ENCODE results near the gene PRUNE2.

Gene PRUNE2

DNA sequence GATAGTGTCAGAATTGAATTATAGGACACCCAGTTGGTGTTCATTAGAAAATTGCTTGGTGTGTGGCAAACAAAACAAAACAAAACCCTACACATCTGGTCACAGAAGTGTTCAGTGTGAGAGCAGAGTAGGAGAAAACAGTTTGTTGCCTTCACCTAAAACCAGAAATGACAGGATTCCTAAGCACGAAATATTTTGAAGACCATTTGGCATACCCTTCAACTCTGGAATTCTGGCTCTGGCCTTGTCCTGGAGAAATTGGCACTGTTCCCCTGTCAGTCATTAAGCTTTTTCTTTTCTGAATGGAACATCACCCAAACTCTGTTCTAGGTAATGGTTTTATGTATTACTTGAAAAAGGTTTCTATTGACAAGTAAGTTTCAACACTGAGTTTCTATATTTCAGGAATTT, 251.9 kb downstream of the PRUNE2 start:
- TF ChIP-seq, protein P1, sequence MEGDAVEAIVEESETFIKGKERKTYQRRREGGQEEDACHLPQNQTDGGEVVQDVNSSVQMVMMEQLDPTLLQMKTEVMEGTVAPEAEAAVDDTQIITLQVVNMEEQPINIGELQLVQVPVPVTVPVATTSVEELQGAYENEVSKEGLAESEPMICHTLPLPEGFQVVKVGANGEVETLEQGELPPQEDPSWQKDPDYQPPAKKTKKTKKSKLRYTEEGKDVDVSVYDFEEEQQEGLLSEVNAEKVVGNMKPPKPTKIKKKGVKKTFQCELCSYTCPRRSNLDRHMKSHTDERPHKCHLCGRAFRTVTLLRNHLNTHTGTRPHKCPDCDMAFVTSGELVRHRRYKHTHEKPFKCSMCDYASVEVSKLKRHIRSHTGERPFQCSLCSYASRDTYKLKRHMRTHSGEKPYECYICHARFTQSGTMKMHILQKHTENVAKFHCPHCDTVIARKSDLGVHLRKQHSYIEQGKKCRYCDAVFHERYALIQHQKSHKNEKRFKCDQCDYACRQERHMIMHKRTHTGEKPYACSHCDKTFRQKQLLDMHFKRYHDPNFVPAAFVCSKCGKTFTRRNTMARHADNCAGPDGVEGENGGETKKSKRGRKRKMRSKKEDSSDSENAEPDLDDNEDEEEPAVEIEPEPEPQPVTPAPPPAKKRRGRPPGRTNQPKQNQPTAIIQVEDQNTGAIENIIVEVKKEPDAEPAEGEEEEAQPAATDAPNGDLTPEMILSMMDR (IDR thresholded peaks at IDR 0.05; ENCODE audit: low read depth, low read length, missing control alignments): no peak
- DNase-seq (ENCODE audit: low read depth): no peak
- no peak overlapping the region for H3K4me3 ChIP-seq (ENCODE audit: low read depth, low read length)

- no peak for DNase-seq (ENCODE audit: low read depth)
- no peak overlapping the region for H3K4me3 ChIP-seq (ENCODE audit: low read depth, low read length)
- TF ChIP-seq, protein P1 (IDR thresholded peaks at IDR 0.05; ENCODE audit: low read depth, low read length, missing control alignments): no peak
Measured at GRCh38 chr9:76652894-76653293, 253.0 kb downstream of the PRUNE2 start.

DNA sequence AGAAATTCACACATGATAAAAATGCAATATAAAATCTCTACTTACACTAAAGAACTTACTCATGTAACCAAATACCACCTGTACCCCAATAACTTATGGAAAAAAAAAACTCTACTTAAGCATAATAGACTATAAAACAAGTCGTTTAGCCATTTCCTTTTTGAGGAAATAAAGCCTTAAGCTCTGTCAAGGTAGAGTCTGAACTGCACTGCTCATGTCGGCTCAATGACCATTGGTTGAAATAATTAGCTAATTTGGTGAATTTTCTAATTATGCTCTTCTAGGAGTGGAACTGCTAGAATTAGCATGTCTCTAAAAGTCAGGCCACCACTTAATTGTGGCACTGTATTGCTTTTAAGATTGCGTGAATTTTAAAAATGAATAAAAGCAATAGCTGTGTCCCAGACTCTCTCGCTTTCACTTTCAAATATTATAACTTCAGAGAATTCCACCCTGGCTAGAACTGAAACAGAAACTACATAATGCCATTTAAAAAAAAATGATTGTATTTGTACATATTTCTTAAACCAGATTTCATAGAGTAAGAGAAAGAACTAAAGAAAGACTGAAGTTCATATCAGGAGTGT, 254.7 kb downstream of the PRUNE2 start:
- no peak overlapping the region; the same call in 1 of the 2 replicates for H3K4me3 ChIP-seq (ENCODE audit: low read depth, low read length)
- TF ChIP-seq, protein P1 (IDR thresholded peaks at IDR 0.05; ENCODE audit: low read depth, low read length, missing control alignments): no peak
- DNase-seq (ENCODE audit: low read depth): no peak

DNA sequence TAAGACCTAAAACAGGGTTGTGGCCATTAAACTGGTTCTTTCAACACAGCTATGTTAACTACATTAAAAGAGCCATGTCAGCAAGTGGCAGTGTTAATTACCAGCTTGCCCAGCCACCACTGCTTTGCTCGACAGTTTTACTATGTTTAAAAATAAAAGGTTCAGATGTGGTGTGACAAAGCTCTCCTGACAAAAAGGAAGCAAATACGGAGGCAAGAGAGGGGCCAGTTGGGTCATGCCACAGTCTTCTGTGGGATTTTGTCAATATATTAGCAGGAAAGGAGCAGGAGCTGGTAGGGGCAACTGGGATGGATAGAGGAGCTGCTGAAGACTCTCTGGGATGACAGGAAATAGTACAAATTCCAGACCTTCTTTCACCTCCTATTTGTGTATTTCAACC, 255.2 kb downstream of the PRUNE2 start:
- no peak overlapping the region for H3K4me3 ChIP-seq (ENCODE audit: low read depth, low read length)
- no peak for DNase-seq (ENCODE audit: low read depth)
- TF ChIP-seq, protein P1 (IDR thresholded peaks at IDR 0.05; ENCODE audit: low read depth, low read length, missing control alignments): no peak

DNA sequence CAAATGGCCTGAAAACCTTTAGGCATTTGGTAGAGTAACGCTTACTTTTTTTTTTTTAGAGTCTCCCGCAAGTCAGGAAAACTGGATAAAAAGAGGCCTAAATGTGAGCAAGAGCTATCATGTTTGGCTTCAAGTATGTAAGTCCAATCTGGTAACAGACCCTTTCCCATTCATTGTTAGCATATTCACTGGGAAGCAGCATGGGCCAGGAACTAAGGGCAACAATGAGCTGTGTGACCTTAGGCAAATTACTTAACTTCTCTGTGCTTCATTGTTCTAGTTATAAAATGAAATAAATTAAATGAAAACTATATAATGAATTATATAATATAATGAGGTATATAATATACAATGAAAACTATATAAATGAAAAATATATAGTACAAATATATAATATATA, 256.0 kb downstream of the PRUNE2 start:
- H3K4me3 ChIP-seq (ENCODE audit: low read depth, low read length): no peak overlapping the region
- no peak for DNase-seq (ENCODE audit: low read depth)
- TF ChIP-seq, protein P1 (IDR thresholded peaks at IDR 0.05; ENCODE audit: low read depth, low read length, missing control alignments): no peak

- TF ChIP-seq, protein P1 (IDR thresholded peaks at IDR 0.05; ENCODE audit: low read depth, low read length, missing control alignments): no peak
- no peak overlapping the region for H3K4me3 ChIP-seq (ENCODE audit: low read depth, low read length)
- no peak for DNase-seq (ENCODE audit: low read depth)
Measured at GRCh38 chr9:76646249-76646648, 259.7 kb downstream of the PRUNE2 start.

GRCh38 chr9:76644647-76645250, 261.2 kb downstream of the PRUNE2 start:
- TF ChIP-seq, protein P1 (IDR thresholded peaks at IDR 0.05; ENCODE audit: low read depth, low read length, missing control alignments): no peak
- no peak overlapping the region for H3K4me3 ChIP-seq (ENCODE audit: low read depth, low read length)
- DNase-seq (ENCODE audit: low read depth): no peak

Data from GM12864 (cell line).